Measurements from ENCODE around the gene GLRX3.

DNA sequence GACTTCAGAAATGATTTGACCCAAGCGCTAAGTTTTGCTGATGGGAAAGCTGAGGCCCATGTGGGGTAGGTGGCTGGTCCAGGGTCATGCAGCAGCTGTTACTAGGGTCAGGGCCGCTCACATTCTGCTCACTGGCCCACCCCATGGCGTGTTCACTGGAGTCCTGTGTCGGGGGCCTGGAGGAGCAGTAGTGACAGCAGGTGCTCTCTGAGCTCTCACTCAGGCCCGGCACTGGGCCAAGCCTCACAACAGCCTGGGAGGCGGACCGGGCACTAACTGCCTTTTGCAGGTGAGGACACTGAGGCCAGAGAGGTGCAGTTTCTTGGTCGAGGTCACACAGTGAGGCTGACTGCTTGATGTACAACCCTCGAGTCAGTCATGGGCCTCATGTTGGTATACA, 82.7 kb downstream of the GLRX3 start:
- TF ChIP-seq EZH2 (IDR thresholded peaks at IDR 0.05; ENCODE audit: borderline replicate concordance, low read length): no peak
- TF ChIP-seq, protein P1, sequence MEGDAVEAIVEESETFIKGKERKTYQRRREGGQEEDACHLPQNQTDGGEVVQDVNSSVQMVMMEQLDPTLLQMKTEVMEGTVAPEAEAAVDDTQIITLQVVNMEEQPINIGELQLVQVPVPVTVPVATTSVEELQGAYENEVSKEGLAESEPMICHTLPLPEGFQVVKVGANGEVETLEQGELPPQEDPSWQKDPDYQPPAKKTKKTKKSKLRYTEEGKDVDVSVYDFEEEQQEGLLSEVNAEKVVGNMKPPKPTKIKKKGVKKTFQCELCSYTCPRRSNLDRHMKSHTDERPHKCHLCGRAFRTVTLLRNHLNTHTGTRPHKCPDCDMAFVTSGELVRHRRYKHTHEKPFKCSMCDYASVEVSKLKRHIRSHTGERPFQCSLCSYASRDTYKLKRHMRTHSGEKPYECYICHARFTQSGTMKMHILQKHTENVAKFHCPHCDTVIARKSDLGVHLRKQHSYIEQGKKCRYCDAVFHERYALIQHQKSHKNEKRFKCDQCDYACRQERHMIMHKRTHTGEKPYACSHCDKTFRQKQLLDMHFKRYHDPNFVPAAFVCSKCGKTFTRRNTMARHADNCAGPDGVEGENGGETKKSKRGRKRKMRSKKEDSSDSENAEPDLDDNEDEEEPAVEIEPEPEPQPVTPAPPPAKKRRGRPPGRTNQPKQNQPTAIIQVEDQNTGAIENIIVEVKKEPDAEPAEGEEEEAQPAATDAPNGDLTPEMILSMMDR (IDR thresholded peaks at IDR 0.05; ENCODE audit: low read length): no peak

Measured in OCI-LY1 (cell line).